ENCODE results near the gene UBXN7.

- no peak for TF ChIP-seq CTCF (IDR thresholded peaks at IDR 0.05; ENCODE audit: low read depth, low read length)
- TF ChIP-seq POLR2A (IDR thresholded peaks at IDR 0.05; ENCODE audit: extremely low read depth, insufficient read length): no peak
- no peak for TF ChIP-seq MYC (IDR thresholded peaks at IDR 0.05; ENCODE audit: low read depth, low read length)
- TF ChIP-seq, protein P1, sequence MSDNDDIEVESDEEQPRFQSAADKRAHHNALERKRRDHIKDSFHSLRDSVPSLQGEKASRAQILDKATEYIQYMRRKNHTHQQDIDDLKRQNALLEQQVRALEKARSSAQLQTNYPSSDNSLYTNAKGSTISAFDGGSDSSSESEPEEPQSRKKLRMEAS (IDR thresholded peaks at IDR 0.05; ENCODE audit: low read depth, low read length): no peak
Measured at GRCh38 chr3:196356556-196356955, 75.7 kb downstream of the UBXN7 start.
